Activated CD8-positive, alpha-beta memory T cell treated with anti-CD3 and anti-CD28 coated beads, Interleukin-2, amount 50 U/mL, for 24 hours (primary cell): Measurements from ENCODE around the gene EIF2S2.

Experiments
- DNase-seq: peaks from one replicate; pipeline ENCODE4 v3.0.0-alpha.2; 2020; ENCODE audit errors: extremely low read depth

EIF2S2 gene

GRCh38 chr20:34089175-34089479 is 22.9 kb downstream of the EIF2S2 start:
- DNase-seq = no peak

GRCh38 chr20:34088305-34089174 is 23.5 kb downstream of the EIF2S2 start:
- no peak for DNase-seq

GRCh38 chr20:34085544-34086040 is 26.5 kb downstream of the EIF2S2 start:
- DNase-seq = no peak

- no peak for DNase-seq
Observed at GRCh38 chr20:34084227-34084923, 27.7 kb downstream of the EIF2S2 start.

GRCh38 chr20:34083781-34084180 is 28.3 kb downstream of the EIF2S2 start:
- DNase-seq = no peak

- DNase-seq = no peak
Observed at GRCh38 chr20:34083137-34083536, 28.9 kb downstream of the EIF2S2 start.

GRCh38 chr20:34082232-34082887 is 29.7 kb downstream of the EIF2S2 start:
- no peak for DNase-seq

- no peak for DNase-seq
Observed at GRCh38 chr20:34079818-34080217, 32.2 kb downstream of the EIF2S2 start.

GRCh38 chr20:34078540-34078939 is 33.5 kb downstream of the EIF2S2 start:
- DNase-seq = no peak

- no peak for DNase-seq
Observed at GRCh38 chr20:34076952-34077351, 35.1 kb downstream of the EIF2S2 start.

GRCh38 chr20:34075647-34076046 is 36.4 kb downstream of the EIF2S2 start:
- DNase-seq = no peak

GRCh38 chr20:34074101-34074760 is 37.8 kb downstream of the EIF2S2 start:
- no peak for DNase-seq

GRCh38 chr20:34072778-34073177 is 39.3 kb downstream of the EIF2S2 start:
- DNase-seq = no peak

GRCh38 chr20:34072076-34072475 is 40.0 kb downstream of the EIF2S2 start:
- DNase-seq = no peak

- DNase-seq = no peak
Observed at GRCh38 chr20:34070859-34071258, 41.2 kb downstream of the EIF2S2 start.

GRCh38 chr20:34070079-34070439 is 42.0 kb downstream of the EIF2S2 start:
- DNase-seq = no peak

GRCh38 chr20:34069341-34070078 is 42.5 kb downstream of the EIF2S2 start:
- DNase-seq = no peak

- no peak for DNase-seq
Observed at GRCh38 chr20:34068001-34068400, 44.0 kb downstream of the EIF2S2 start.

GRCh38 chr20:34066476-34067090 is 45.5 kb downstream of the EIF2S2 start:
- no peak for DNase-seq

- no peak for DNase-seq
Observed at GRCh38 chr20:34065260-34065659, 46.8 kb downstream of the EIF2S2 start.

GRCh38 chr20:34064286-34064685 is 47.8 kb downstream of the EIF2S2 start:
- DNase-seq = no peak
